H1 (cell line): ENCODE results near the gene RILPL1. TPM values are rescaled to one million over a fixed set of nuclear protein-coding genes. Genes with fewer than 3 reads are reported as not detected.
"Not testable (repeated sequence)": the region's sequence is repeated elsewhere in the genome, so short reads cannot be mapped to it uniquely, and the experiment has no call there.

ENCODE experiments used
- CTCF ChIA-PET: fragments of 300-600 bp; sonication (Branson Sonifier 250); formaldehyde crosslinking; loops from one replicate; lab custom pipeline; 2021; ENCODE audit not compliant: partially characterized antibody; lab: Charles Lee
- POLR2A ChIA-PET: fragments of 300-600 bp; sonication (Branson Sonifier 250); formaldehyde crosslinking; loops from one replicate; lab custom pipeline; 2021; ENCODE audit warnings: inconsistent platforms; ENCODE audit not compliant: partially characterized antibody; lab: Charles Lee
- DNase-seq, 2 experiments: peaks; one replicate each; pipeline versions ENCODE4 v3.0.0 to v3.0.0-alpha.2; 2010 to 2022; ENCODE audit warnings: low spot score in 2 of 2, low read depth in 1 of 2, mixed read lengths in 1 of 2
- FAIRE-seq: peaks from 2 replicates; lab custom pipeline; 2011; peaks lifted over from hg19 to GRCh38; lab: Jason Lieb, UNC
- H2AFZ ChIP-seq: 2 replicates; pipeline ENCODE4 v1.8.1; 2012; ENCODE audit warnings: low read length, inconsistent platforms
- H2AK5ac ChIP-seq: 2 replicates; pipeline ENCODE4 v1.6.1; 2013; ENCODE audit warnings: low read depth, low read length
- H2BK120ac ChIP-seq: replicated peaks from 2 replicates; pipeline ENCODE3; 2013; ENCODE audit warnings: low read depth, low read length, inconsistent platforms
- H2BK12ac ChIP-seq: 2 replicates; pipeline ENCODE4 v1.6.1; 2013; ENCODE audit warnings: low read depth, low read length
- H2BK15ac ChIP-seq: 2 replicates; pipeline ENCODE4 v1.6.1; 2013; ENCODE audit warnings: low read length
- H2BK20ac ChIP-seq: 2 replicates; pipeline ENCODE4 v1.6.1; 2013; ENCODE audit warnings: low read length
- H2BK5ac ChIP-seq: 2 replicates; pipeline ENCODE4 v1.6.1; 2013; ENCODE audit warnings: low read depth, low read length
- H3K14ac ChIP-seq: 2 replicates; pipeline ENCODE4 v1.6.1; 2013; ENCODE audit warnings: inconsistent platforms; ENCODE audit not compliant: insufficient read length
- H3K18ac ChIP-seq: 2 replicates; pipeline ENCODE4 v1.6.1; 2013; ENCODE audit warnings: low read length; ENCODE audit errors: extremely low read depth
- H3K23ac ChIP-seq: 2 replicates; pipeline ENCODE4 v1.6.1; 2013; ENCODE audit warnings: inconsistent platforms; ENCODE audit not compliant: insufficient read length
- H3K23me2 ChIP-seq: 2 replicates; pipeline ENCODE4 v1.6.1; 2013; ENCODE audit warnings: low read depth, low read length
- H3K27ac ChIP-seq: 2 replicates; pipeline ENCODE4 v1.6.1; 2011; ENCODE audit warnings: low read depth, low read length, inconsistent platforms
- H3K27me3 ChIP-seq, 4 experiments: replicated peaks in 1 of 4; 1 replicate in 1 of 4; 2 replicates in 3 of 4; pipeline versions ENCODE4 v1.6.1 to v1.8.1; 2011 to 2013; ENCODE audit warnings: low read length in 3 of 4, mild to moderate bottlenecking in 3 of 4, inconsistent platforms in 2 of 4, mixed read lengths in 2 of 4, moderate library complexity in 1 of 4; ENCODE audit not compliant: control insufficient read depth in 3 of 4, insufficient read depth in 3 of 4; ENCODE audit errors: extremely low read depth in 1 of 4
- H3K36me3 ChIP-seq, 4 experiments: 2 replicates each; pipeline versions ENCODE4 v1.6.1 to v1.8.1; 2011 to 2013; ENCODE audit warnings: mild to moderate bottlenecking in 4 of 4, low read length in 3 of 4, moderate library complexity in 2 of 4, control low read depth in 1 of 4, inconsistent platforms in 1 of 4; ENCODE audit not compliant: insufficient read depth in 4 of 4, control insufficient read depth in 2 of 4
- H3K4ac ChIP-seq: replicated peaks from 2 replicates; pipeline ENCODE3; 2013; ENCODE audit warnings: low read length, low read depth, mixed read lengths, inconsistent platforms; ENCODE audit not compliant: insufficient read length
- H3K4me1 ChIP-seq, 4 experiments: replicated peaks in 1 of 4; 1 replicate in 1 of 4; 2 replicates in 3 of 4; pipeline versions ENCODE4 v1.6.1 to v1.8.1; 2011 to 2013; ENCODE audit warnings: low read length in 3 of 4, inconsistent platforms in 2 of 4, mixed read lengths in 1 of 4; ENCODE audit not compliant: insufficient read depth in 4 of 4, control insufficient read depth in 3 of 4
- H3K4me2 ChIP-seq, 2 experiments: 2 replicates each; pipeline versions ENCODE4 v1.6.1 to v1.8.1; 2011 to 2013; ENCODE audit warnings: low read depth in 2 of 2, low read length in 2 of 2, control low read depth in 1 of 2, inconsistent platforms in 1 of 2, mild to moderate bottlenecking in 1 of 2; ENCODE audit not compliant: insufficient read depth in 1 of 2
- H3K4me3 ChIP-seq, 4 experiments: fragments of 200-600, 300-600 bp in 1 of 4; sonication (generic), shearing (Covaris generic), sonication (Bioruptor Twin) in 1 of 4; 2 replicates each; pipeline versions ENCODE4 v1.5.1 to v1.8.1; 2011 to 2016; ENCODE audit warnings: low read length in 4 of 4, low read depth in 3 of 4, control low read depth in 2 of 4, inconsistent platforms in 2 of 4, mild to moderate bottlenecking in 2 of 4, mixed read lengths in 1 of 4, moderate library complexity in 1 of 4; ENCODE audit not compliant: insufficient read depth in 2 of 4; ENCODE audit errors: extremely low read depth in 1 of 4
- H3K56ac ChIP-seq: replicated peaks from 2 replicates; pipeline ENCODE3; 2013; ENCODE audit warnings: low read depth, mild to moderate bottlenecking, mixed read lengths, low read length, inconsistent platforms; ENCODE audit not compliant: insufficient read length
- H3K79me1 ChIP-seq: 2 replicates; pipeline ENCODE4 v1.6.1; 2013; ENCODE audit warnings: low read depth, low read length, control low read depth
- H3K79me2 ChIP-seq, 2 experiments: 2 replicates each; pipeline versions ENCODE4 v1.6.1 to v1.8.1; 2012 to 2013; ENCODE audit warnings: low read length in 2 of 2, mild to moderate bottlenecking in 2 of 2, inconsistent platforms in 1 of 2; ENCODE audit not compliant: insufficient read depth in 2 of 2, control insufficient read depth in 1 of 2
- H3K9ac ChIP-seq, 4 experiments: replicated peaks in 1 of 4; 1 replicate in 1 of 4; 2 replicates in 3 of 4; pipeline versions ENCODE4 v1.6.1 to v1.8.1; 2011 to 2013; ENCODE audit warnings: low read depth in 3 of 4, low read length in 3 of 4, control low read depth in 2 of 4, mild to moderate bottlenecking in 2 of 4, moderate library complexity in 2 of 4, inconsistent platforms in 1 of 4; ENCODE audit errors: extremely low read depth in 1 of 4
- H3K9me3 ChIP-seq, 2 experiments: 2 replicates each; pipeline versions ENCODE4 v1.6.1 to v1.8.1; 2012 to 2013; ENCODE audit warnings: mild to moderate bottlenecking in 2 of 2, moderate library complexity in 2 of 2, control low read depth in 1 of 2, inconsistent platforms in 1 of 2, low read depth in 1 of 2, low read length in 1 of 2, mixed read lengths in 1 of 2; ENCODE audit not compliant: insufficient read depth in 2 of 2
- H4K20me1 ChIP-seq, 2 experiments: replicated peaks in 1 of 2; 2 replicates each; pipeline versions ENCODE3 to v1.8.1; 2011 to 2013; ENCODE audit warnings: inconsistent platforms in 2 of 2, low read length in 2 of 2, mild to moderate bottlenecking in 1 of 2; ENCODE audit not compliant: insufficient read depth in 2 of 2, control insufficient read depth in 1 of 2
- H4K5ac ChIP-seq: 2 replicates; pipeline ENCODE4 v1.6.1; 2013; ENCODE audit warnings: low read length, low read depth, mixed read lengths, inconsistent platforms; ENCODE audit not compliant: insufficient read length
- H4K8ac ChIP-seq: 2 replicates; pipeline ENCODE4 v1.8.0; 2013; ENCODE audit warnings: mild to moderate bottlenecking, moderate library complexity, low read length, inconsistent platforms; ENCODE audit not compliant: insufficient read depth; ENCODE audit errors: extremely low read depth
- H4K91ac ChIP-seq: replicated peaks from 2 replicates; pipeline ENCODE3; 2013; ENCODE audit warnings: low read length, mixed read lengths, inconsistent platforms; ENCODE audit not compliant: insufficient read length
- WGBS, 2 experiments: shearing (Covaris generic) in 1 of 2; methylation state at CpG; one replicate each; pipeline versions ENCODE4 v1.1.6 to v1.1.7; 2013 to 2015; ENCODE audit warnings: low lambda C conversion rate in 2 of 2, mixed read lengths in 2 of 2, inconsistent platforms in 1 of 2, low coverage in 1 of 2, missing lambda C conversion rate in 1 of 2; ENCODE audit not compliant: insufficient replicate concordance in 2 of 2, insufficient coverage in 1 of 2, insufficient read length in 1 of 2; ENCODE audit errors: extremely low coverage in 1 of 2, missing lambda C conversion rate in 1 of 2; 5-methylcytosine and 5-hydroxymethylcytosine counted together
- polyA plus RNA-seq, 7 experiments: library from polyadenylated mRNA; depleted of rRNA in 3 of 7; stranded (reverse) in 5 of 7; unstranded in 2 of 7; fragments of >200 nt in 5 of 7; fragments of 200-250 nt in 2 of 7; gene quantifications; 1 replicate in 5 of 7; 2 replicates in 1 of 7; 4 replicates in 1 of 7; pipeline versions ENCODE4 v1.2.1 to v1.2.3, GENCODE V29; 2011 to 2013; ENCODE audit warnings: missing spikeins in 2 of 7, mixed read lengths in 2 of 7
- total RNA-seq: library from RNA; stranded (reverse); fragmentation: NEBNext Ultra II Directional; extraction: Animal tissue kit (Norgen Biotek cat#: 25700); gene quantifications from 2 replicates; pipeline ENCODE4 v1.2.1, GENCODE V29; 2021

Gene RILPL1
- total and polyA plus RNA-seq, 2 of the 8 experiments (the other 6 are each of a cell fraction or from before 2014, with no cell fraction given): 6.7 to 9.4 TPM

DNA sequence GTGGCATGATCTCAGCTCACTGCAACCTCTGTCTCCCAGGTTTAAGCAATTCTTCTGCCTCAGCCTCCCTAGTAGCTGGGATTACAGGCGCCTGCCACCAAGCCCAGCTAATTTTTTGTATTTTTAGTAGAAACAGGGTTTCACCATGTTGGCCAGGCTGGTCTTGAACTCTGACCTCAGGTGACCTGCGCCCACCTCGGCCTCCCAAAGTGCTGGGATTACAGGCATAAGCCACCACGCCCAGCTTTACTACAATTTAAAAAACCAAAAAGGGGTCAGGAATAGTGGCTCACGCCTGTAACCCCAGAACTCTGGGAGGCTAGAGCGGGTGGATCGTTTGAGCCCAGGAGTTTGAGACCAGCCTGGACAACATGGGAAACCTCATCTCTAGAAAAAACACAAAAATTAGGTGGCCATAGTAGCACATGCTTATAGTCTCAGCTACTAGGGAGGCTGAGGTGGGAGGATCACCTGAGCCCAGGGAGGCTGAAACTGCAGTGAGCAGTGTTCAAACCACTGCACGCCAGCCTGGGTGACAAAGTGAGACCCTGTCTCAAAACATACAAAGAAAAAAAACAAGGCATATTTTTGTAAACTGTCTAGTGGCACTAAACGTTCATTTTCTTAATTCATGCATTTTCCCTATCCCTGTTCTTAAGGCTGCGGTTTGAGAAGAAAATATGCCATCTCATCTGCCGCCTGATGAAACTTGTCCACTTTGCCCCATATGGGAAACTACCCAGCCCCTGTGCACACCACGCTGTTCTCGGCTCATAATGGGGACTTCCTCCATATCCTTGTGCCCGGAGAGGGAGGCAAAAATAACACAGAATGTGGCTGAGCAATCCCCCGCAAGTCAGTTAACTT is 101.3 kb downstream of the RILPL1 start:
- H3K4me3 ChIP-seq, H3K23ac ChIP-seq, DNase-seq, H3K4me1 ChIP-seq, H2AFZ ChIP-seq, H3K56ac ChIP-seq, H2BK12ac ChIP-seq, H2BK20ac ChIP-seq, H4K91ac ChIP-seq, H3K14ac ChIP-seq, H3K23me2 ChIP-seq, H2AK5ac ChIP-seq, H3K4me2 ChIP-seq, H3K18ac ChIP-seq, H3K9ac ChIP-seq, H4K5ac ChIP-seq, H3K79me1 ChIP-seq, H3K36me3 ChIP-seq, FAIRE-seq, H2BK5ac ChIP-seq, H2BK15ac ChIP-seq, H3K27ac ChIP-seq, POLR2A ChIA-PET, H3K9me3 ChIP-seq, H3K79me2 ChIP-seq, H3K4ac ChIP-seq, H4K20me1 ChIP-seq, H2BK120ac ChIP-seq, H4K8ac ChIP-seq: not testable (repeated sequence)
- CTCF ChIA-PET: interaction anchor here (0.6 to 1.7 kb wide), 2 partner anchors 11 to 19 kb away, joined by 4 read pairs; no protein-coding TSS in a partner anchor
- peaks cover 0 to 16% (median 11%) of the 10 kb centered on the region in 4 experiments; a peak in 5 of 7 replicates for H3K27me3 ChIP-seq
- 83% methylated on average over 15 of the region's 15 CpGs; no CpG with 5 or more reads in 1 of the 2 experiments for WGBS, 2 experiments
